ENCODE measurements around the gene OVCH1. TPM values are rescaled to one million over a fixed set of nuclear protein-coding genes. Genes with fewer than 3 reads are reported as not detected.

The OVCH1 gene
- total RNA-seq, 1 experiment from 2014 or later: not detected

- no peak for TF ChIP-seq REST (IDR thresholded peaks at IDR 0.05; ENCODE audit: low read depth)
- TF ChIP-seq POLR2A (IDR thresholded peaks at IDR 0.05; ENCODE audit: borderline replicate concordance, extremely low read depth, insufficient read depth, insufficient read length): no peak
- no peak for TF ChIP-seq JUND (IDR thresholded peaks at IDR 0.05)
- no peak for TF ChIP-seq SP1 (IDR thresholded peaks at IDR 0.05; ENCODE audit: low read depth)
- TF ChIP-seq EZH2 (IDR thresholded peaks at IDR 0.05): no peak
- TF ChIP-seq ELF1 (IDR thresholded peaks at IDR 0.05; ENCODE audit: borderline replicate concordance, low read depth): no peak
- TF ChIP-seq POLR2AphosphoS5 (IDR thresholded peaks at IDR 0.05; ENCODE audit: low read depth, low read length): no peak
- TF ChIP-seq YY1 (IDR thresholded peaks at IDR 0.05; ENCODE audit: extremely low read depth, insufficient replicate concordance, low read depth, low read length): no peak
- TF ChIP-seq MAX (IDR thresholded peaks at IDR 0.05): no peak
- TF ChIP-seq EZH2phosphoT487 (IDR thresholded peaks at IDR 0.05; ENCODE audit: borderline replicate concordance): no peak
Measured at GRCh38 chr12:29402437-29402836, 95.0 kb downstream of the OVCH1 start (continued).

GRCh38 chr12:29398495-29398894 is 99.0 kb downstream of the OVCH1 start:
- intact Hi-C loops (cut with micrococcal nuclease): no loop called here
- ATAC-seq: no peak
- CTCF ChIA-PET: no interaction called here
- no peak overlapping the region for H3K27ac ChIP-seq (ENCODE audit: low read depth, low read length)
- BruUV-seq (replicated peaks): no TSS peak
- H3K9me2 ChIP-seq (ENCODE audit: insufficient read depth): no peaks in the 10 kb centered on the region
- no peaks in the 10 kb centered on the region for H3K36me3 ChIP-seq (ENCODE audit: control insufficient read depth in 1 of 2, insufficient read depth in 2 of 2, low read length in 2 of 2)
- H3K9me3 ChIP-seq (ENCODE audit: control insufficient read depth in 1 of 2, insufficient read depth in 1 of 2, low read depth in 1 of 2, low read length in 2 of 2): no peaks in the 10 kb centered on the region
- H3K79me2 ChIP-seq (ENCODE audit: insufficient read depth, low read length): no peaks in the 10 kb centered on the region
- H2AFZ ChIP-seq (ENCODE audit: low read depth, low read length, poor library complexity, severe bottlenecking): no peak overlapping the region
- POLR2A ChIA-PET: no interaction called here
- no peak for DNase-seq (ENCODE audit: low read depth, low spot score)
- no peak overlapping the region for H3K4me2 ChIP-seq (ENCODE audit: low read length)
- no peak for TF ChIP-seq EGR1 (IDR thresholded peaks at IDR 0.05; ENCODE audit: low read depth)
- TF ChIP-seq EZH2 (IDR thresholded peaks at IDR 0.05): no peak
- TF ChIP-seq POLR2A (IDR thresholded peaks at IDR 0.05; ENCODE audit: borderline replicate concordance, extremely low read depth, insufficient read depth, insufficient read length): no peak
- no peak for TF ChIP-seq CTCF (IDR thresholded peaks at IDR 0.05 in 2 of 3, conservative IDR thresholded peaks at IDR 0.05 in 1 of 3; ENCODE audit: borderline replicate concordance in 1 of 3, insufficient read depth in 1 of 3, low read depth in 2 of 3, low read length in 2 of 3)
- TF ChIP-seq ZFX (IDR thresholded peaks at IDR 0.05): no peak
- TF ChIP-seq CEBPB (IDR thresholded peaks at IDR 0.05; ENCODE audit: low read depth): no peak
- no peak for TF ChIP-seq CBX3 (IDR thresholded peaks at IDR 0.05; ENCODE audit: low read depth)
- no peak for TF ChIP-seq REST (IDR thresholded peaks at IDR 0.05; ENCODE audit: low read depth)
- no peak for TF ChIP-seq YY1 (IDR thresholded peaks at IDR 0.05; ENCODE audit: extremely low read depth, insufficient replicate concordance, low read depth, low read length)
- H3K4me3 ChIP-seq (replicated peaks in 1 of 2; ENCODE audit: low read depth in 1 of 2, low read length in 2 of 2): no peak overlapping the region
- H4K20me1 ChIP-seq (ENCODE audit: insufficient read depth): no peaks in the 10 kb centered on the region
- H3K4me1 ChIP-seq (ENCODE audit: control insufficient read depth in 1 of 2, insufficient read depth in 2 of 2, low read length in 2 of 2): no peaks in the 10 kb centered on the region
- H3K27me3 ChIP-seq (ENCODE audit: insufficient read depth, low read length): no peaks in the 10 kb centered on the region
- RAD21 ChIA-PET (ENCODE audit: low non-redundant PET in 1 of 2, low total read pairs in 2 of 2, uncharacterized antibody in 2 of 2, unreplicated experiment in 2 of 2): no interaction called here
- no peak overlapping the region for H3K9ac ChIP-seq (ENCODE audit: low read length)

Data from HCT116 (cell line).